Panc1 (cell line): ENCODE data around the gene MLH3. TPM values are rescaled to one million over a fixed set of nuclear protein-coding genes. Genes with fewer than 3 reads are reported as not detected.

Experiments used
- ATAC-seq: fragments of 200-7000 bp; cut with Tn5 transposase; 2 replicates; pipeline ENCODE4 v1.9.1; 2020; ENCODE audit warnings: mild to moderate bottlenecking, moderate library complexity
- BruUV-seq: library from RNA; stranded (reverse); fragments of 400-500 nt; replicated peaks from 2 replicates; lab custom pipeline; 2021; lab: Mats Ljungman, UMichigan
- CTCF ChIA-PET: fragments of 300-600 bp; sonication (Branson Sonifier 250); formaldehyde crosslinking; loops from one replicate; lab custom pipeline; 2022; ENCODE audit warnings: antibody characterized with exemption; lab: Charles Lee
- POLR2A ChIA-PET: fragments of 300-600 bp; sonication (Branson Sonifier 250); formaldehyde crosslinking; loops from one replicate; lab custom pipeline; 2022; ENCODE audit warnings: antibody characterized with exemption; lab: Charles Lee
- DNase-seq: peaks from one replicate; pipeline ENCODE4 v3.0.0-alpha.2; 2010; ENCODE audit warnings: low read depth, low spot score
- H3K27ac ChIP-seq: 2 replicates; pipeline ENCODE4 v1.5.1; 2011; ENCODE audit warnings: mild to moderate bottlenecking, low read length, inconsistent platforms
- H3K27me3 ChIP-seq: fragments of 200-500 bp; sonication (Bioruptor generic); 2 replicates; pipeline ENCODE4 v1.6.0; 2014; ENCODE audit warnings: low read length, inconsistent platforms; ENCODE audit not compliant: control insufficient read depth, insufficient read depth
- H3K36me3 ChIP-seq: fragments of 200-500 bp; sonication (Bioruptor generic); 2 replicates; pipeline ENCODE4 v1.5.1; 2014; ENCODE audit warnings: inconsistent platforms, mild to moderate bottlenecking, low read length, moderate library complexity; ENCODE audit not compliant: control insufficient read depth, insufficient read depth
- H3K4me1 ChIP-seq: 2 replicates; pipeline ENCODE4 v1.5.1; 2011; ENCODE audit warnings: inconsistent platforms, mild to moderate bottlenecking, low read length, moderate library complexity; ENCODE audit not compliant: control insufficient read depth, insufficient read depth
- H3K4me3 ChIP-seq, 2 experiments: 2 replicates each; pipeline ENCODE4 v1.5.1; 2011 to 2012; ENCODE audit warnings: low read depth in 2 of 2, low read length in 2 of 2, mild to moderate bottlenecking in 2 of 2, inconsistent platforms in 1 of 2, moderate library complexity in 1 of 2
- H3K9me3 ChIP-seq: fragments of 200-500 bp; sonication (Bioruptor generic); 2 replicates; pipeline ENCODE4 v1.5.1; 2014; ENCODE audit warnings: low read depth, mild to moderate bottlenecking, inconsistent platforms, low read length, moderate library complexity; ENCODE audit not compliant: control insufficient read depth, insufficient read depth
- POLR2AphosphoS5 ChIP-seq: IDR thresholded peaks from 2 replicates; pipeline ENCODE4 v1.6.1; 2012; ENCODE audit warnings: mild to moderate bottlenecking, low read depth, low read length, moderate library complexity
- REST ChIP-seq, 2 experiments: IDR thresholded peaks; 2 replicates each; pipeline ENCODE4 v1.6.1; 2011 to 2012; ENCODE audit warnings: low read depth in 2 of 2, control low read depth in 1 of 2, low read length in 1 of 2, mild to moderate bottlenecking in 1 of 2, moderate library complexity in 1 of 2; ENCODE audit not compliant: insufficient read depth in 1 of 2
- SIN3A ChIP-seq: IDR thresholded peaks from 2 replicates; pipeline ENCODE4 v1.6.1; 2012; ENCODE audit warnings: low read depth, mild to moderate bottlenecking, low read length, moderate library complexity, borderline replicate concordance; ENCODE audit not compliant: insufficient read depth
- TCF7L2 ChIP-seq: IDR thresholded peaks from 2 replicates; pipeline ENCODE4 v1.6.1; 2011; ENCODE audit warnings: mild to moderate bottlenecking, low read depth, low read length, inconsistent platforms
- in situ Hi-C: cut with HindIII; loops from 2 replicates; pipeline ENCODE4 v1.10.0; 2016; ENCODE audit warnings: low sequenced_read_pairs, low pct_unique_long_range_greater_than_20kb
- intact Hi-C: fragments of 100-400 bp; cut with micrococcal nuclease; formaldehyde crosslinking; loops from one replicate; pipeline ENCODE4 v1.10.0; 2022; ENCODE audit not compliant: unreplicated experiment
- total RNA-seq: library from RNA; stranded (reverse); gene quantifications from one replicate; pipeline ENCODE4 v1.2.1, GENCODE V29; 2021; ENCODE audit not compliant: unreplicated experiment
- TF ChIP-seq, protein P1 (sequence below): fragments of 450-650 bp; IDR thresholded peaks from 2 replicates; pipeline ENCODE4 v1.5.1; 2017; ENCODE audit warnings: mild to moderate bottlenecking

Gene MLH3
- total RNA-seq, 1 experiment from 2014 or later, result 17.0 TPM

GRCh38 chr14:75051556-75051899 is 261 bp upstream of the MLH3 start:
- ATAC-seq (peak; percentile 41; the same call in 1 of the 2 replicates), DNase-seq (no peak)
- Histone ChIP-seq H3K4me1 (no peaks in the 10 kb centered on the region), H3K27ac (peak overlapping the region; percentile 85), H3K4me3 (peak overlapping the region; percentile 57 to 65), H3K36me3 (no peaks in the 10 kb centered on the region), H3K9me3 (no peaks in the 10 kb centered on the region), H3K27me3 (no peaks in the 10 kb centered on the region)
- ChIA-PET POLR2A (interaction anchor here (0.6 to 0.7 kb wide), 4 partner anchors 11 to 1963 kb away, joined by 3 to 12 read pairs (median 6); no protein-coding TSS in a partner anchor), CTCF (interaction anchor here (0.7 kb wide), 2 partner anchors 47 to 171 kb away, joined by 3 to 7 read pairs; no protein-coding TSS in a partner anchor)
- TF ChIP-seq, protein P1, sequence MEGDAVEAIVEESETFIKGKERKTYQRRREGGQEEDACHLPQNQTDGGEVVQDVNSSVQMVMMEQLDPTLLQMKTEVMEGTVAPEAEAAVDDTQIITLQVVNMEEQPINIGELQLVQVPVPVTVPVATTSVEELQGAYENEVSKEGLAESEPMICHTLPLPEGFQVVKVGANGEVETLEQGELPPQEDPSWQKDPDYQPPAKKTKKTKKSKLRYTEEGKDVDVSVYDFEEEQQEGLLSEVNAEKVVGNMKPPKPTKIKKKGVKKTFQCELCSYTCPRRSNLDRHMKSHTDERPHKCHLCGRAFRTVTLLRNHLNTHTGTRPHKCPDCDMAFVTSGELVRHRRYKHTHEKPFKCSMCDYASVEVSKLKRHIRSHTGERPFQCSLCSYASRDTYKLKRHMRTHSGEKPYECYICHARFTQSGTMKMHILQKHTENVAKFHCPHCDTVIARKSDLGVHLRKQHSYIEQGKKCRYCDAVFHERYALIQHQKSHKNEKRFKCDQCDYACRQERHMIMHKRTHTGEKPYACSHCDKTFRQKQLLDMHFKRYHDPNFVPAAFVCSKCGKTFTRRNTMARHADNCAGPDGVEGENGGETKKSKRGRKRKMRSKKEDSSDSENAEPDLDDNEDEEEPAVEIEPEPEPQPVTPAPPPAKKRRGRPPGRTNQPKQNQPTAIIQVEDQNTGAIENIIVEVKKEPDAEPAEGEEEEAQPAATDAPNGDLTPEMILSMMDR, result no peak
- TF ChIP-seq TCF7L2 (no peak), POLR2AphosphoS5 (no peak), SIN3A (no peak), REST (IDR thresholded peaks at IDR 0.05; ENCODE audit: insufficient read depth in 1 of 2, low read depth in 2 of 2, low read length in 1 of 2) (no peak)
- intact Hi-C loops (no loop called here), in situ Hi-C loops (no loop called here)
- no TSS peak for BruUV-seq

DNA sequence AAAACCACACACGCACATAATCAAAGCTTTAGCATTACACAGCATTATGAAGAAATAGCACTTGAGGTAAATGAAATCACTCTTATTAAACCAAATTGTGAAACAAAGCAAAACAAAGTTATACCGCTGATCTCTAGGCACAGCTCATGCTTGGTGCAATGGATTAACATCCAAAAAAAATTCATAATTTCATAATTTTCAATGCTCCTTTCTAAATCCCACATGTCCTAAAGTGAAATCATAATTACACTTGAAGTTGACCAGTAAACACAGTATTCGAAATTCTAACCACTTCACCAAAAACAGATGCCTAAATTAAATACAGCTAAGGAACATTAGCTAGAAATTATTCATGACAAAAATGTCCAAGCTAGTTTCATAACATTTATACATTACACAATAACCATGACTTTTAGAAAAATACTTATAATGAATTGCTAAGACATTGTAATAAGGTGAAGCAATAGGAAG is 1.5 kb downstream of the MLH3 start:
- Histone ChIP-seq H3K4me3 (no peak overlapping the region), H3K27ac (no peak overlapping the region), H3K27me3 (no peaks in the 10 kb centered on the region), H3K9me3 (no peaks in the 10 kb centered on the region), H3K36me3 (no peaks in the 10 kb centered on the region), H3K4me1 (peaks cover 2% of the 10 kb centered on the region; the same call in 1 of the 2 replicates)
- DNase-seq (no peak), ATAC-seq (no peak)
- in situ Hi-C loops (no loop called here), intact Hi-C loops (no loop called here)
- no peak for TF ChIP-seq REST (IDR thresholded peaks at IDR 0.05; ENCODE audit: insufficient read depth in 1 of 2, low read depth in 2 of 2, low read length in 1 of 2)
- TF ChIP-seq POLR2AphosphoS5, result no peak
- TF ChIP-seq, protein P1, result no peak
- no peak for TF ChIP-seq SIN3A
- TF ChIP-seq TCF7L2, result no peak
- CTCF ChIA-PET, result no interaction called here
- POLR2A ChIA-PET, result no interaction called here
- BruUV-seq, result TSS peak; percentile 42
